Upper lobe of left lung (tissue), 6 donors: Measurements from ENCODE around the gene GXYLT1. TPM values are rescaled to one million over a fixed set of nuclear protein-coding genes. Genes with fewer than 3 reads are reported as not detected.
"Not testable (repeated sequence)": the region's sequence is repeated elsewhere in the genome, so short reads cannot be mapped to it uniquely, and the experiment has no call there.

Experiments
- ATAC-seq, 2 donors: fragments of 200-7000 bp; cut with Tn5 transposase; one replicate each; pipeline ENCODE4 v1.9.1; 2022; ENCODE audit warnings: mild to moderate bottlenecking in 2 of 2, moderate library complexity in 2 of 2; ENCODE audit not compliant: low FRiP score in 2 of 2
- DNase-seq, 2 donors: peaks; one replicate each; pipeline ENCODE4 v3.0.0-alpha.2; 2019 to 2020
- H3K27ac ChIP-seq, 4 donors: fragments of 200-600 bp; sonication (generic); one replicate each; pipeline ENCODE4 v1.5.1; 2016 to 2019
- H3K27me3 ChIP-seq, 4 donors: fragments of 200-600 bp; sonication (generic); one replicate each; pipeline ENCODE4 v1.5.1; 2017 to 2019
- H3K36me3 ChIP-seq, 4 donors: fragments of 200-600 bp; sonication (generic); one replicate each; pipeline ENCODE4 v1.5.1; 2016 to 2019
- H3K4me1 ChIP-seq, 4 donors: fragments of 200-600 bp; sonication (generic); one replicate each; pipeline ENCODE4 v1.5.1; 2018 to 2019
- H3K4me3 ChIP-seq, 4 donors: fragments of 200-600 bp; sonication (generic); one replicate each; pipeline ENCODE4 v1.5.1; 2017 to 2019; ENCODE audit warnings: mild to moderate bottlenecking in 2 of 4, moderate library complexity in 1 of 4
- H3K9me3 ChIP-seq, 4 donors: fragments of 200-600 bp; sonication (generic); one replicate each; pipeline ENCODE4 v1.5.1; 2018 to 2019
- CTCF ChIP-seq, 6 experiments: fragments of 450-650 bp in 4 of 6; fragments of 200-600 bp in 2 of 6; sonication (generic) in 2 of 6; IDR thresholded peaks; one replicate each; pipeline ENCODE4 v1.5.1; 2016 to 2019; ENCODE audit warnings: antibody characterized with exemption in 6 of 6
- EP300 ChIP-seq, 4 donors: sonication (generic); formaldehyde crosslinking; IDR thresholded peaks; one replicate each; pipeline ENCODE4 v1.5.1; 2017; ENCODE audit warnings: antibody characterized with exemption in 4 of 4, control low read depth in 2 of 4
- POLR2A ChIP-seq, 4 donors: fragments of 450-650 bp; IDR thresholded peaks; one replicate each; pipeline ENCODE4 v1.5.1; 2016 to 2017; ENCODE audit warnings: antibody characterized with exemption in 4 of 4, mild to moderate bottlenecking in 2 of 4
- POLR2AphosphoS5 ChIP-seq, 2 donors: sonication (generic); formaldehyde crosslinking; IDR thresholded peaks; one replicate each; pipeline ENCODE4 v1.5.1; 2017; ENCODE audit warnings: antibody characterized with exemption in 2 of 2
- WGBS, 2 donors: methylation state at CpG; one replicate each; pipeline ENCODE4 v1.1.5; 2017 to 2018; 5-methylcytosine and 5-hydroxymethylcytosine counted together
- total RNA-seq, 6 donors: library from RNA; depleted of rRNA in 4 of 6; stranded (reverse); fragments of >200 nt in 4 of 6; gene quantifications; one replicate each; pipeline versions ENCODE4 v1.1.0 to v1.2.1, GENCODE V29; 2016 to 2021
- donor health status: DM: no; HTN: no; CAD: no; lungs with moderate emphysema.
- donor health status: DM: no; HTN: yes; CAD: no; lungs with severe emphysema.

GXYLT1 gene
- total RNA-seq: 10 to 100 TPM; 11.3 to 24.6 (median 12.3) TPM

GRCh38 chr12:42144408-42145196, at the start of gene GXYLT1:
Gene GXYLT1 (minus strand): TSS chr12:42144874. CDS start chr12:42144646, 228 bp downstream.
- H3K4me3 ChIP-seq: peak within 1 kb of the TSS; percentile 56 to 92 (median 76)
- H3K27ac ChIP-seq: peak within 1 kb of the TSS; percentile 87 to 92 (median 90)
- H3K4me1 ChIP-seq: peaks cover 14 to 31% (median 18%) of the 10 kb centered on the region in 4 donors
- DNase-seq (peak; percentile 94 to 98), ATAC-seq (peak; percentile 99)
- H3K36me3 ChIP-seq: no peaks in the 10 kb centered on the region
- 0 to 1% methylated on average over 5 to 69 of the region's 106 CpGs for WGBS, 2 donors
- TF ChIP-seq POLR2A (IDR thresholded peaks at IDR 0.05) (peak in 3 of 4 donors; percentile 80 to 88 (median 83)), POLR2AphosphoS5 (IDR thresholded peaks at IDR 0.05) (peak; percentile 79 to 96), EP300 (IDR thresholded peaks at IDR 0.05) (peak in 1 of 4 donors; percentile 69), CTCF (IDR thresholded peaks at IDR 0.05) (peak in 2 of 6 experiments; percentile 21 to 28)
- no peaks in the 10 kb centered on the region for H3K9me3 ChIP-seq
- H3K27me3 ChIP-seq: no peaks in the 10 kb centered on the region

GRCh38 chr12:42192686-42193085, 48.0 kb upstream of the GXYLT1 start:
- 90 to 97% methylated on average over 3 to 6 of the region's 6 CpGs for WGBS, 2 donors
- no peak overlapping the region for H3K27ac ChIP-seq
- DNase-seq: no peak

GRCh38 chr12:42192258-42192657, 47.6 kb upstream of the GXYLT1 start:
- DNase-seq: no peak
- no peak overlapping the region for H3K4me3 ChIP-seq
- no peaks in the 10 kb centered on the region for H3K4me1 ChIP-seq
- peaks cover 0 to 33% (median 4%) of the 10 kb centered on the region in 4 donors for H3K36me3 ChIP-seq
- no peak for ATAC-seq
- no peaks in the 10 kb centered on the region for H3K27me3 ChIP-seq
- no peaks in the 10 kb centered on the region for H3K9me3 ChIP-seq
- no peak for TF ChIP-seq EP300 (IDR thresholded peaks at IDR 0.05)
- no peak for TF ChIP-seq POLR2A (IDR thresholded peaks at IDR 0.05)
- no peak for TF ChIP-seq CTCF (IDR thresholded peaks at IDR 0.05)
- no peak for TF ChIP-seq POLR2AphosphoS5 (IDR thresholded peaks at IDR 0.05)
- 96 to 100% methylated on average over 1 of the region's 1 CpG for WGBS, 2 donors
- H3K27ac ChIP-seq: no peak overlapping the region

More at GRCh38 chr12:42192686-42193085, 48.0 kb upstream of the GXYLT1 start:
- Histone ChIP-seq H3K27me3 (no peaks in the 10 kb centered on the region), H3K9me3 (no peaks in the 10 kb centered on the region), H3K36me3 (peaks cover 0 to 36% (median 4%) of the 10 kb centered on the region in 4 donors), H3K4me3 (no peak overlapping the region), H3K4me1 (no peaks in the 10 kb centered on the region)
- TF ChIP-seq CTCF (IDR thresholded peaks at IDR 0.05): no peak
- no peak for ATAC-seq

- no peak for ATAC-seq
- Histone ChIP-seq H3K36me3 (peaks cover 0 to 30% (median 4%) of the 10 kb centered on the region in 4 donors), H3K27me3 (no peaks in the 10 kb centered on the region), H3K4me1 (no peaks in the 10 kb centered on the region), H3K4me3 (no peak overlapping the region), H3K27ac (no peak overlapping the region), H3K9me3 (no peaks in the 10 kb centered on the region)
- TF ChIP-seq CTCF (IDR thresholded peaks at IDR 0.05) (no peak), POLR2A (IDR thresholded peaks at IDR 0.05) (no peak), EP300 (IDR thresholded peaks at IDR 0.05) (no peak), POLR2AphosphoS5 (IDR thresholded peaks at IDR 0.05) (no peak)
- DNase-seq: no peak
These were observed 45.7 kb upstream of the GXYLT1 start for GRCh38 chr12:42190376-42190775.

DNA sequence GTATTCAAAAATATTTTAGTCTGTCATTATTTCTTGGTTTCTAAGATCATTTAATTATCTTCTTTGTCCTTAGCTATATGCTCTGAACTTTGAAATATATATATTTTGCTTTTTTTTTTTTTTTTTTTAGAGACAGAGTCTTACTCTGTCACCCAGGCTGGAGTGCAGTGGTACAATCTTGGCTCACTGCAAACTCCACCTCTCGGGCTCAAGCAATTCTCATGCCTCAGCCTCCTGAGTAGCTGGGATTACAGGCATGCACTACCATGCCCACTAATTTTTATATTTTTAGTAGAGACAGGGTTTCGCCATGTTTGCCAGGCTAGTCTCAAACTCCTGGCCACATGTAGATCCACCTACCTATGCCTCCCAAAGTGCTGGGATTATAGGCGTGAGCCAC, 43.6 kb upstream of the GXYLT1 start:
- DNase-seq, H3K27ac ChIP-seq, H3K4me1 ChIP-seq, H3K9me3 ChIP-seq, ATAC-seq, H3K4me3 ChIP-seq, H3K27me3 ChIP-seq: not testable (repeated sequence)
- peaks cover 0 to 18% (median 1%) of the 10 kb centered on the region in 4 donors for H3K36me3 ChIP-seq
- WGBS, 2 donors: 98 to 100% methylated on average over 3 of the region's 3 CpGs
